Activated T-helper 9 cell treated with anti-CD3 and anti-CD28 coated beads, Interleukin-2, amount 50 U/mL, for 16 hours (primary cell): Measurements from ENCODE around the gene OR10A6.

Source experiments
- DNase-seq: peaks from one replicate; pipeline ENCODE4 v3.0.0-alpha.2; 2020; ENCODE audit warnings: low read depth

Gene OR10A6

GRCh38 chr11:7931168-7931567 is at the start of gene OR10A6:
Gene OR10A6, minus strand, starts transcription at chr11:7931268. Its CDS starts 2,606 bp downstream, at chr11:7928662.
- DNase-seq = no peak

DNA sequence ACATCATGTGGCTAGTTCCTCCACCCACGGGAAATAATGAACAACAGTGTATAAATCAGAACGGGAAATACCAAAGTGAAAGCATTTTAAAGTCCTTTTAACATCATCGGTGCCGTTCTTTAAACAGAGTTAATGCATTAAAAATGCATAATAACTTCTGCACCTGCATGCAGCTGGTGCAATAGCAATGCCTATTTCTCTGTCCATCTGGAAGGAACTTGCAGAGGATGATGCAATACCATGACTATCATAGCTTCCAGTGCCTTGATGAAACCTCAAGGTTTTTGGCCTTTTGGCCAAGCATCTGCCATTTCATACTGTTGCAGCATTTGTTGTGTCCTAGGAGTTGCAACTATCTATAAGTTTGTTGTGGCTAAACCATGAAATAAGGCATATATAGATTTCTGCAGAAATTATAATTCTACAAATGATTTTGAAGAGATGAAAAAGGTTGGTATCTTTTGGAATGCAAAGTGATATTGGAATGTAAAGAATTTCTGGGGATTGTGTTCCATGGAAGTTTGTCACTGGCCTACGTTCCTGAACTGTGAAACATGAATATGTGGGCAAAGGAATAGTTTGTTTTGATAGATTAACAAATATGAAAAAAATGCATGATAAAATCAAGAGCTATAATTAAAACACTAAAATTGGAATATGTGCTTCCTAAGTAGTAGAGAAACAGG is 46.3 kb upstream of the OR10A6 start:
- DNase-seq = no peak

GRCh38 chr11:7974668-7975067 is 43.6 kb upstream of the OR10A6 start:
- DNase-seq = no peak

DNA sequence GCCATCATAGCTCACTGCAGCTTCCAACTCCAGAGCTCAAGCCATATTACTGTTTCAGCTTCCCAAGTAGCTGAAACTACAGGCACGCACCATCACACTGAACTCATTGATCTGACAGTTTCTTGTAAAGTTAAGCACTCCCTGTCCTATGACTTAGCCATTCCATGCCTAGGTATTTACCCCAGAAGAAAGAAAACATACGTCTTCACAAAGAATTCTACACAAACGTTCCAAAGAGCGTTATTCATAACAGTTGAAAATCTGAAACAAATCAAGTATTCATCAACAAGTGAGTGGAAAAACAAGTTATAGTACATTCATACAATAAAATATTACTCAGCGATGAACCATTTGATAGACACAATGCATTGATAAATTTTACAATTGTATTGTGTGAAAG is 41.9 kb upstream of the OR10A6 start:
- no peak for DNase-seq

DNA sequence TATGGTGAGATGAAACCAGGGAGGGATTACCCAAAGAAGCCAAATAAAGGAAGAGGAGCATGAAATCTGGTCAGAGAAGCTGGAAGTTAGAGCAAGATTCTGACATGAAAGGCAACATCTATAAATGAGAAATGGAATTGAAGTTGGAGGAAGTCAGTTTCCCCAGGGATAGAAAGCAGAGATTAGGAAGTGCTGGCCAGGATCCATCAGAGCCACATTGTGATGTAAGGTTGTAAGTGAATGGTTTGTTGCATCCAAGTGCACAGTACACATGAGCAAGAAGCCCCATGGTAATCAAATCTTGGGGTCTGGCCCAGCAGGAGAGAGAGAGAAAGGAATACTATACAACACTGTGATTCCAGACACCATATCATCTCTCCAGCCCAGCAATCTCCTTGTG is 40.8 kb upstream of the OR10A6 start:
- DNase-seq = no peak

DNA sequence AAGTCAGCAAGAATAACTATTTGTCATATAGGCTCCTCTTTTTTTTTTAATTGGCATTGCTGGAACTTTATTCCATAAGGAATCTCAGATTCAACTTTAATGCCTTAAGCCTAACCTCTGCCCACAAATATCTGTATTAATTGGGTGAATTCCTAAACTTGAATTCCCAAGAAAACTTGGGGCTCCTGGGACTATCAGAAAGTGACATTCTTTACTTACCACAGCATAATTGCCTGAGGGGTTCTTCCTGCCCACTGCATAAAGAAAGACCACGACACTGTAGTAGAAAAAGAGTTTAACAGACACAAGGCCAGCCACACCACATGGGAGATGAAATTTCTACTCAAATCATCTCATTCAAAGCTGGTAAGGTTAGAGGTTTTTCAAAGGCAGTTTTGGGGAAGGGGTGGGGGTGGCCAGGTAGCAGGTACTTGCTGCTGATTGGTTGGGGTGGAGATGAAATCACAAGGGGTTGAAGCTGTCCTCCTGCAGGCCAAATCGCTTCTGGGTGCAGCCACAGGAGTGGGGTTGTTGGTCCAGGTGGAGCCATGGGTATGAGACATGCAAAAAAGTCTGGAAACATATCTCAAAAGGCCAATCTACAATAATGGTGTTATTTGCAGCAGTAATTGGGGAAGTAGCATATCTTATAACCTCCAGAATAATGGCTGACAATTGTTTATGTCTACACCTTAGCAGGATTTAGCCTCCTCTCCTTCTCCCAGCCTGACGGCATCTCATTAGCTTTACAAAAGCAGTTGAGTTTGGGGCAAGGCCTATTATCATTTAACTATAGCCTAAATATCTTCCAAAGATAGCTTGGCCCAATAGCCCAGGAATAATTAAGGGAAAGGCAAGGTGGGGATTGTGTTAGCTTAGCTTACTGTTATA is 38.9 kb upstream of the OR10A6 start:
- DNase-seq = no peak

GRCh38 chr11:7968686-7969085 is 37.6 kb upstream of the OR10A6 start:
- DNase-seq = no peak

- no peak for DNase-seq
These were observed 36.8 kb upstream of the OR10A6 start for GRCh38 chr11:7967826-7968225.

- DNase-seq = no peak
These were observed 36.0 kb upstream of the OR10A6 start for GRCh38 chr11:7967097-7967496.

DNA sequence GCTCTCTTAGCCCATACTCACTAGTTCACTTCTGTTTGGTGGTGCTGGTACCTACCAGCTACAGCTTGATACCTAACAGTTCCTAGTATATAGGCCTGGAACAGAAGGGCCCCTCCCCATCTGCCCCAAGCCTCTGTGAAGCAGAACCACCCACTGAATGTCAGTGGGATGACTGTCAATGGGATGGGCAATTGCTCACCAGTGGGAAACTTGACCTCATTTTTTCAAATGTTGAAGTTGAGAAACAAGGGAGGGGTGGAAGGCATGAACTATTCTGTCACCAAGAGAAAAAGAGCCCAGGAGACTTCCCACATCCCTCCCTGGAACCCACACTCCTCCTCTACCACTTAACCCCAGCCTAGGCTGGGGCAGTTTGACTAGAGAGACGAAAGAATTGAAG is 34.3 kb upstream of the OR10A6 start, which contains the start of gene NLRP10:
TSS of gene NLRP10 (minus strand) at position 62 of the 400 bp plus-strand sequence. CDS start 1,952 bp downstream, outside the sequence.
- DNase-seq = no peak

- no peak for DNase-seq
These were observed 33.8 kb upstream of the OR10A6 start for GRCh38 chr11:7964873-7965272.

- DNase-seq = no peak
These were observed 33.2 kb upstream of the OR10A6 start for GRCh38 chr11:7964261-7964660.

GRCh38 chr11:7955191-7955590 is 24.1 kb upstream of the OR10A6 start:
- DNase-seq = no peak

DNA sequence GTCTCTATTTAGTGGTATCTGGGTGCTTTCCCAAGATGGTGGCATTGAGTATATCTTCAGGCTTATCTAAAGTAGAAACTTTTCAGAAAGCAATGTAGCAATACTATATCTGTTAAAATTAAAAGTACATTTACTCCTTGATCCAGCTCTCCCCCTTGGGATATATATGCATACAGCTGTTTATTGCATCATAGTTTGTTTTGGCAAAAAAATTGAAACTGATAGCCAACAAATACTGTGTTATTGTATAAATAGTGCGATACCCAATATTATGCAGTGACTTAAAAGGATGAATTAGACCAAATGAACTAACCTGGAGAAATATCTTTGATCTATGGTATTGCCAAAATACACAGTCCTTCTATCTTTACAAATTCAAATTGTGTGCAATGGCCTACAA is 18.9 kb upstream of the OR10A6 start:
- no peak for DNase-seq

DNA sequence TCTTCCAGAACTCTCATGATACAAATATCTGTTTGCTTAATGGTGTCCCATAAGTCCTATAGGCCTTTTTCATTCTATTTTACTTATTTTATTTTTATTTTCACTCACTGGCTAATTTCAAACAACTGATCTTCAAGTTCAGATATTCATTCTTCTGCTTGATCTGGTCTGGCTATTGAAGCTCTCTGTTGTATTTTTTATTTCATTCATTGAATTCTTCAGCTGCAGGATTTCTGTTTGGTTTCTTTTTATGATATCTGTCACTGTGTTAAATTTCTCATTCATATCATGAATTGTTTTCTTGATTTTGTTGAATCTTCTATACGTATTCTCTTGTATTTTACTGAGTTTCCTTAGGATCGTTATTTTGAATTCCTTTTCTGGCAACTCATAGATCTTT is 13.1 kb upstream of the OR10A6 start:
- no peak for DNase-seq

DNA sequence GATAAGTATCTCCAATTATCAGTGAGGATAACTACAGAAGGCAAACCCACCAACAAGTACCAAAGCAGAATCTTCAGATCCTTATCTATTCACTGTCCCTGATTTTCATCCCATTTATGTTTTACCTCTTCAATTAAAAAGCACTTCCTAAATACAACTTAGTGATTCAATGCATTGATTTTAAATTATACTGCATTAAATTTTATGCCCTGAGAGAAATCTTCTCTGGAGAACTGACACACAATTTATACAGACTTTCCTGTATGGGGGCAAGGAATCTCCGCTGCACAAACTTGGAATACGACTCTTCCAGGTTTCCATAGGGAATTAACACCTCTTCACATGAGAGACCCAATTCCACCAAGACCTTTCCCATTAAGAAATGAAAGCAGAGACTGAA is 10.5 kb upstream of the OR10A6 start, which contains the start of gene OR10A3:
TSS of gene OR10A3 (minus strand) at position 101 of the 400 bp plus-strand sequence. CDS start 2,188 bp downstream, outside the sequence.
- no peak for DNase-seq

DNA sequence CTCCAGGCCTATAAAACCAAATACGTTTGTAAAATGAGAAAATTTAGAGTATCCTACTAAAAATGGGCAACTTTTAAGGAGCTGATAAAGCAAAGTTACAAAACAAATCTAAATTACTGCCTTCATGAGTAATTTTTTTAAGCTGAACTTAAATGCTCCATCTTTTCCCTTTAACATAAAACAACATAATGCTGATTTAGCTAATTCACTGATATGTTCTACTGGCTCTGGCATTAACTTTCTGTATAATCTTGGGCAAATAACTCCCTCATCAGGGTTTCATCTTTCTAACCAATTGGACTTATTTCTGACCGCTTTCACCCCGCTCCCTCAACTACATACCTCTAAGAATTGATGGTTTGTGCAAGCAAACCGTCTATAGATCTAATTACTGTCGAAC is 10.1 kb upstream of the OR10A6 start:
- no peak for DNase-seq

- no peak for DNase-seq
These were observed 5.5 kb upstream of the OR10A6 start for GRCh38 chr11:7936615-7937014.

- DNase-seq = no peak
These were observed 3.4 kb downstream of the OR10A6 start for GRCh38 chr11:7927635-7928034.

GRCh38 chr11:7924536-7924935 is 6.5 kb downstream of the OR10A6 start:
- no peak for DNase-seq

DNA sequence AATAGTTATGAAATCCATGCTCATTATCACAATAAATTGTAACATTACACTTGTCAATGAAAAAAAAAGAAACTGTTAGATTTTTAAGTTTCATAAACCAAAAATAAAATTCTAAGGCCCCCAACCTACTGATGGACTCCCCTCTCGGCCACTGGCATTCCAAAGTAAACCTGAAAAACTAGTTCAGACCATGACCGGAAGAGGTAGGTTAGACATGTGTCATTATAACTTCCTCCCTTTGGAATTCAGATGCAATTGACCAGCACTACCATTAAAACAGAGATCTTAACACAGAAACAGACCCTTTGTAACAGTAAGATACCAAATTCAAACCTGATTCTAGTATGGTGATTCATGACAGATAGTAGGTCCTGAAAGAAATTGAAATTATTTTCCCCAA is 12.9 kb downstream of the OR10A6 start:
- no peak for DNase-seq

DNA sequence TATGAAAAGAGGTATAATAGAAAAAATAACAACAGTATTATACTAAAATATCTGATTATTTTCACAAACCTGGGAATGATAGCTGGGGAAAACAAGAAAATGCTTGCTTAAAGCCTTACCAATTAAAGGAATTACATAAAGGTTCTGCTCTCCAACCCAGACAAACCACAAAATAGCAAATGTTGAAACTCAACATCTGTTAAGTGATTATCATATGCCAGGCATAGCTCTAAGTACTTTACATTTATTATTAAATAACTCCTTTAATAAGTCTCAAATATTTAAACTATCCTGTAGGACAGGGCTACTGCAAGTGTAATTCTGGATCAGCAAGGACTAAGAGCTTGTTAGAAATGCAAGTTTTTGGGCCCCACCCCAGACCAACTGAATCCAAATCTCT is 20.1 kb downstream of the OR10A6 start:
- DNase-seq = no peak

- DNase-seq = no peak
These were observed 20.7 kb downstream of the OR10A6 start for GRCh38 chr11:7910286-7910788.
